SHP77 treated with DMSO at 0.1 percent for 48 hours (cell line): Measurements from ENCODE around the gene KCNMA1.

Experiments
- DNase-seq: peaks from one replicate; lab custom pipeline; 2025; lab: John Stamatoyannopoulos, UW

The KCNMA1 gene

GRCh38 chr10:77079592-77080300, 557.9 kb downstream of the KCNMA1 start:
- no peak for DNase-seq

GRCh38 chr10:77077316-77077945, 560.2 kb downstream of the KCNMA1 start:
- no peak for DNase-seq

GRCh38 chr10:77075926-77076325, 561.7 kb downstream of the KCNMA1 start:
- no peak for DNase-seq

- DNase-seq: no peak
Observed at GRCh38 chr10:77074104-77074624, 563.4 kb downstream of the KCNMA1 start.

- DNase-seq: no peak
Observed at GRCh38 chr10:77073663-77073960, 564.0 kb downstream of the KCNMA1 start.

GRCh38 chr10:77072836-77073662, 564.6 kb downstream of the KCNMA1 start:
- DNase-seq: no peak

- no peak for DNase-seq
Observed at GRCh38 chr10:77072361-77072835, 565.2 kb downstream of the KCNMA1 start.

GRCh38 chr10:77071956-77072355, 565.7 kb downstream of the KCNMA1 start:
- no peak for DNase-seq

GRCh38 chr10:77071001-77071511, 566.6 kb downstream of the KCNMA1 start:
- DNase-seq: no peak

- DNase-seq: no peak
Observed at GRCh38 chr10:77070346-77070745, 567.3 kb downstream of the KCNMA1 start.

GRCh38 chr10:77068969-77069368, 568.6 kb downstream of the KCNMA1 start:
- DNase-seq: no peak

GRCh38 chr10:77068272-77068671, 569.3 kb downstream of the KCNMA1 start:
- DNase-seq: no peak

- DNase-seq: no peak
Observed at GRCh38 chr10:77062381-77062780, 575.2 kb downstream of the KCNMA1 start.

GRCh38 chr10:77060913-77061312, 576.7 kb downstream of the KCNMA1 start:
- no peak for DNase-seq

- no peak for DNase-seq
Observed at GRCh38 chr10:77056650-77057049, 581.0 kb downstream of the KCNMA1 start.

GRCh38 chr10:77052593-77052992, 585.0 kb downstream of the KCNMA1 start:
- DNase-seq: no peak

GRCh38 chr10:77051837-77052236, 585.8 kb downstream of the KCNMA1 start:
- no peak for DNase-seq

- DNase-seq: no peak
Observed at GRCh38 chr10:77049896-77050295, 587.7 kb downstream of the KCNMA1 start.

- no peak for DNase-seq
Observed at GRCh38 chr10:77049146-77049545, 588.5 kb downstream of the KCNMA1 start.

GRCh38 chr10:77045085-77045484, 592.5 kb downstream of the KCNMA1 start:
- no peak for DNase-seq

GRCh38 chr10:77043420-77043763, 594.2 kb downstream of the KCNMA1 start:
- no peak for DNase-seq

GRCh38 chr10:77042706-77043419, 594.7 kb downstream of the KCNMA1 start:
- no peak for DNase-seq
